HG03439 (cell line): ENCODE results near the gene CLIC5.
"Not testable (repeated sequence)": the region's sequence is repeated elsewhere in the genome, so short reads cannot be mapped to it uniquely, and the experiment has no call there.

Source experiments
- ATAC-seq: cut with Tn5 transposase; IDR thresholded peaks from one replicate; pipeline ENCODE4 v1.9.1; 2021; ENCODE audit warnings: mild to moderate bottlenecking, moderate library complexity; ENCODE audit not compliant: unreplicated experiment

Gene CLIC5

DNA sequence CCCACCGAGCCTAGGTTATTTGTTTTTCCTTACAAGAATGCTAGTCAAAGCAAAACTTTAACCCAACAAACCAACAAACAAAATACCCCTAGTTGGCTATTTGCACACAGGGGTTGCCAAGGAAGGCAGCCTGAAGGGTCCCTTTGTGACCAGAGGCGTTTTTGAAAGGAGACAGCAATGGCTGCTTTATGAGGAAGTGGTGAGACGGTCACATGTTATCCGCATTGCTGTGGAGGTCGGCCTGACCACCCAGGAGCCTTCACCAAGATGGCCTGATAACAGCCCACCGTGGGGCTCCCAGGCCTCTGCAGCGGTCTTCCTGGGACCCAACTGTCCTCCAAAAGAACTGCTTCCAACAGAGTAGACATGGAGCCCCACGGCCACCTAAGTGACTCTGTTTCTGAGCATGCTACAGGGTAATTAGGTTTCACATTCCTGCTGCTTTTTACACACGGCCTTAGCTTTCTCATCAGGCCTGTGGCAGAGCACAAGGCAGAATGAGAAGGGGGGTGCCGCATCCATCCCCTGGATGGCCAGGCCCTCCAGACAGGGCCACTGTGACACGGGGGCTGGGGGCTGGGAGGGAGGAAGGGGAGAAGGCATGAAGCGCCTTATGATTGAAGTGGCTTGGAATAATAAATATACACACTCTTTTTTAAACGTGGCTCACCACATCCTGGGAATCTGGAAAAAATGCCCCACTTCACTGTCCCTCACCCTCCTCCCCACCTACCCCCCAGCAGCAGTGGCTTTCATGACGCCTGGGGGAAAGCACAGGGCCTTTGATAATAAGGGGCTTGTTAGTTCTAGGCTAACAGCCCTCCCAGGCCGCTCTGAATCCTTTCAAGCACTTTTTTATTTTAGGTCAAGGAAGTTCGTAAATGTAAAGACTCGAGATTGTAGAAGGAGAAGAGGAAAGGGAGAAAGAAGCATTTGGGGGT lies 86.0 kb downstream of the CLIC5 start:
- ATAC-seq = no peak

DNA sequence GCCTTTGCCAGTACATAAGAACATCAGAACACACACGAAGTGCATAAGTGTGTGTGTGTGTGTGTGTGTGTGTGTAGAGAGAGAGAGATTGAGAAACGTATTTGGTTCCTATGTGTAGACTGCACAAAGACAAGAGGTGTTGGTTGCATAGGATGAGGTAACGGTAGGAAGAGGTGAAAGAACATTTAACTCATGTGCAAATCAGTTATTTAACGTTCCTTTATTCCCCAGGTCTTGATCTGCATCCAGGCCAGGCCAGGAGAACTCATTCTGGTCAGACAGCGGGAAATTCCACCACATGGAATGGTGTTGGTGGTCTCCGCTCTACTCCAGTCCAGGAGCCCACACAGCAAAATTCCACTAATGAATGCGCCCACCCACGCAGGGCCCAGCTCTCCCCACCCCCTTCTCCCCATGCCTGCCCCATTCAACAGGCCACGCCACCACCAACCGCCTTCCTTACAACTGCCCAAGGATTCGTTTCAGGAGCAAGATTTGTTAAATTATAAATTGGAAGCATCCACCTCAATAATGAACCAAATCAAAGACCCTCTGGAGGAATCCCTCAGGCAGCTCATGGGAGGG lies 86.8 kb downstream of the CLIC5 start:
- ATAC-seq = no peak

DNA sequence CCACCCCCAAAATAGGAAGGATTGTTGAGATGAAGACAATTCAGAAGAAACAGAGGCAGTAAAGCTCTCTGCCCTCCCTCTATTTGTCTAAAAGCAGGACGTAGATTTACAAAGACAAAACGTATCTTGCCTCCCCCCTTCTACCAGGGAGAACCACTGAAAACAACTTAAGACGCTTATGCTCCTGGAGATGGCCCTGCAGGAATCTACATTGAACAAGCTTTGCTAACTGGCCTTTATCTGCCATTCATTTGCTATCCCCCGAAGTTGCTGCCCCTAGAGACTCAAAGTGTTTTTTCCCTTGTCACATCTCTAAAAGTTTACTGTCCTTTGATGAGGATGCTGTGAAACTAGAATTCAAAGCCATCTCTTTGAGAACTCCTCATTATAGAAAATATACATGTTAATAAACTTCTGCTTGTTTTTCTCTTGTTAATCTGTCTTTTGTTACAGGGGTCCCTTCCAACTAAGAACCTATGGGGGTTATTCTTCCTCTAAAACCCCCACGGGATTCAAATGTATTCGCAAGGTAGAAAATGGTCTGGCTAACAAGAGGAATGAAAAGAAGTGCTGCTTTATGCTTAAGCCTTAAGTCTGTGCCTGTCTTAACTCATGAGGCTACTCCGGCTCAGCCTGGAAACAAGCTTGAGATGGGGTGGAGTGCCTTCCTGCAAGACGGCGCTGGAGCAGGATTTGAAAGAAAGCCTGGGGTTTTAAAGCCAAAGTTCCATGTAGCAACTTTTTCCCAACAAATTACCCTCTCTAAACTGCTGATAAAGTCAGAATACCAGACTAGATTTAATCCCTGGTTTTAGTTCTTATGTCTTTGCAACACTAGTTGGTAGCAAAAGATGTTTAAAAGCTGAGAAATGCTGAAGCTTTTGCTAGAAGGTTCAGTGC lies 88.0 kb downstream of the CLIC5 start:
- no peak for ATAC-seq

DNA sequence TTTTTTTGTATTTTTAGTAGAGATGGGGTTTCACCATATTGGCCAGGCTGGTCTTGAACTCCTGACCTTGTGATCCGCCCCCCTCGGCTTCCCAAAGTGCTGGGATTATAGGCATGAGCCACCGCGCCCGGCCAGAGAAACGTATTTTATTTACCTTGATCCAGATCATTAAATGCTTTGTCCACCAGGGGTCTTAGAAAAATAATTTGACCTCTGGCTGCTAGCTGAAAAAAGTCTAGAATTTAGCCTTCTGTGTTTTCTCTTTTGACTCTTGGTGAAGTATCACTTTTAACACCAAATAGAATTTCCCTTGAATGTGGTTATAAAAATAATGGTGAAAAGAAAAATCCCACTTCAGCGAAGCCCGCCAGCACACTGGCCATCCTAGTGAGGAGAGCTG lies 89.2 kb downstream of the CLIC5 start:
- not testable (repeated sequence) for ATAC-seq

DNA sequence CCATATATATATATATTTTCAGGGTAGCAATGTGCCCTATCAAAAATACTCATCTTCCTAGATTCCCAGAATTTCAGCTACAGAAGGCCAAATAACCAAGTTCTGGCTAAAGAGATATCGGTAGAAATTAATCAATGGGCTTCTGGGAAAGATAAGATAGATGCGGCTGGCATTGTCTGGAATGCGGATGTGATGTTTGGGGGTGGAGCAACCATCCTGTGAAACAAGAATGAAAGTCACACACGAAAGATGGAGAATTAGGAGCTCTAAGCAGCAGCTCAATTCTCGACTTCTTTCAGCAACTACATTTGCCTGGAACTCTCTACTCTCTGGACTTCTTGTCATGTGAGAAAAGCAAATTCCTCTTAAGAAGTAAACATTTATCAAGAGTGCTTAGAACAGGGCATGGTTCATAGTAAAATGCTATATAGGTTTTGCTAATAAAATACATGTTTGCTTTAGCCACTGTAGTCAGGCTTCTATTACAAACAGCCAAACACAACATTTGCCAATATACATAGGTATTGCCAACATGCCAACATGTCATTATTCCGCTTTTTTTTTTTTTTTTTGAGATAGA lies 90.8 kb downstream of the CLIC5 start:
- no peak for ATAC-seq

DNA sequence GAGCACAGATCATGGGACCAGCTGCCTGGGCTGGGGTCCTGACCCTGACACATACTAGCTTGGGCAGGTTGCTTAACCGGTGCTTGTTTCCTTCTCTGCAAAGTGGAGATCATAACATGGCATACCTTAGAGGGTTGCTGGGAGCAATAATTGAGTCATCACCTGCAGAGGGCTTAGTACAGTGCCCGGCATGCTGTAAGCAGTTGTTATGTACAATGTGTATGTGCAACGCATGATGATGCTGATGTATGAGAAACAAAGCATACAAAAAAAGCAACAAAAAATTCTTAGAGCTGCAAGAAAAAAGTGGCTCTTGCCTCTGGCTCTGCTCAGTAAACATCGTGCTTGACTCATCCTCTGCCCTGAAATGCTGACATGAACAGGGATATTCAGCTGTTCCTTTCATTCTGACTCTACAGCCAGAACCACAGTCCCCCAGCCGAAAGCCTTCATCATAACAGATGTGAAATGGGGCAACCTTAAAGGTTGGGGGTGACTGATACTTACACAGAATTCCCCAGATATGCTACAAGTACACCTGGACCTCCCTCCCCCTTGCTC lies 91.7 kb downstream of the CLIC5 start:
- ATAC-seq = peak; percentile 72

DNA sequence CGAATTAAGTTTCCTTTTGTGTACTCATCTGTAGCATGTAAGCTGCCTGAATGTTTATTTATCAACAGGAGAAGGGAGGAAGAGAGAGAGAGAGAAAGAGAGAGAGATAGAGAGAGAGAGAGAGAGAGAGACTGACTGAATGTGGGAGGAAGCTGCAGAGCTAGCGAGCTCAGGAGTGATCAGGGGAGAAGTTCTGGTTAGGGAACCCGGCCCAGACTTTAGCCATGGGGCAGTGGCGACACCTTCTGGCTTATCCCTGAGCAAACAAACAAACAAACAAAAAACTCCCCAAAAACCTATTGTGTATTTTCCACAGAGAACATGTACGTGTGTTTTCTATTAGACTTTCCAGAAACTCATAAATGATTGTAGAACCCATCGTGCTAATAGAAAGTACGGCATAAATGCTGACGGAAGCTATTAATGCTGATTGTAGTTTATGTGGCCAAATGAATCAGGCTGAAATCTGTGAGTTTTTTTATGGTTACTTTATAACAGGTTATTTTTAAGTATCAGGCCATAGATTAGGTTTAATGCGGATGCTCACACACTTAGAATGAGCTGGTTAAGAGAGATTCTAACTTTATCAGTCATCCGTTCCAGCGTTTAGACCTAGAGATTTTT lies 92.8 kb downstream of the CLIC5 start:
- no peak for ATAC-seq

DNA sequence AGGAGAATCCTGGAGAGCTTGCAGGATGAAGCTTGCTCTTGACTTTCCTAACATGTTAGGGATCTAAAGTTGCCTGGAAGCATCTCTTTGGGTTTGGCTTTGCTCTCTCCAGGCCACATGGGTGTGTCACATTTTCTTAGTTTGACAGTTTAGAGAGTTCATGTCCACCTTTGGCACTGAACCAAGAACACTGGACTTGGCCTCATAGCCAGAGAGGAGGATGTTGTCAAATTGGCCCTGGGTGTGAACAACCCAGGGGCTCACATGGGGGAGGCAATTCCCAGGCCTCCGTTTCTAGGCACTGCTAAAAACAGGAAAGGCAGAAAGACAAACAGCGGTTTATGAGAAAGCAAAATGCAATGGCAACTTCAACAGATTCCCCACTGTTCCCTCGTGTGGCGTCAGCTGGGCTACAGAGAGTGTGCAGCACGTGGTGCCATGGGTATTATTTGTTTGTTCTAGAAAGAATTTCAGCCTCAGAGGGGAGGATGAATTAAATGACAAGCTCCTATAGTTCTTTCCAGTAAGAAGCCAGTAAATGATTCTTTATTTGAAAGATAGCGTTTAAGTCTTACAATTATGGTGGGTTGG lies 93.9 kb downstream of the CLIC5 start:
- no peak for ATAC-seq

DNA sequence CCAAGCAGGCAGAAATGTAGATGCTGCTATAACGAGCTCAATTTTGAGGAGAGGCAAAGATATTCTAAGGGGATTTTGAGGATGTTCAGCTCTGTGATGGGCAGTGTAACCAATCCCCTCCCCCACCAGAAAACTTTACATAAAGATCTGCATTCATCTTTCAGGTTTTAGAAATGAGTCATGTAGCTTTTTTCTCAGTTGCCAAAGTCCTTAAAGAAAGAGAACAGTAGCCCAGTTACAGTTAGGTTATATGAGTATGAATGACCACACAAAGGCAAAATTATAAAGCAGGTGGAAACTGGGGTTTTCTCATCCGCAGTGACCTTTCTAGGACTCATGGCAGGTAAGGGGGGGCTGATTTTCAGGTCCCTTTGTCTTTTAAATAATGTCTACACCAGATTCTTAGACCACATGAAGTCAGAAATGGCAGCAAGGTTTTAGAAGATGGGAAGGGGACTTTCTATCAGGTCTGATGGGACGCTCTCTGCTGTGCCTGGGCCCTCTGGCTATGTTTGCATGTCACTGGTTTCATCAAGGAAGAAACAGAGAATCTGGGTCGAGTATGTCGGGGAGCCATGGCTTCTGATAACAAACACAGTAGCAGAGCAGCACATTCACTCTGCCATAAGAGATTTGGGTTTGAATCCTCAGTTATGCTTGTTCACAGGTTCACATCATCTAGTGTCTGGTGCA lies 94.7 kb downstream of the CLIC5 start:
- ATAC-seq = peak; percentile 66

DNA sequence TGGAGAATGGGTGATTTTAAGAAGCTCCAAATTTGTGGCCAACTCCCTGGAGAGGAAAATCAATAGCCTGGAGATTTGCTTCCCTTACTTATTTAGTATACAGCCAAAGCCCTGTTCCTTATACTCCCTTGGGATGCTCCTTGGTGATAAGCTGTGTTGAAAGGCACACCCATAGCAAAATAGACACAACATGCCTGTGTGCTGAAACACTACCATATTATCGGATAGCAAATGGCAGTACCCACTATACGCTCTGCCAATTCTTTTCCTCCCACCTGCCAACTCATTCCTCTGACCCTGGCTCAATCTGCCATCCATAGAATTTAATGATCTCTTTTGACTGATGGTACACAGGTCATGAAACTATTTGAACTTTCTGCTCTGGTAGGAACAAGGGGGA lies 98.2 kb downstream of the CLIC5 start:
- ATAC-seq = no peak

DNA sequence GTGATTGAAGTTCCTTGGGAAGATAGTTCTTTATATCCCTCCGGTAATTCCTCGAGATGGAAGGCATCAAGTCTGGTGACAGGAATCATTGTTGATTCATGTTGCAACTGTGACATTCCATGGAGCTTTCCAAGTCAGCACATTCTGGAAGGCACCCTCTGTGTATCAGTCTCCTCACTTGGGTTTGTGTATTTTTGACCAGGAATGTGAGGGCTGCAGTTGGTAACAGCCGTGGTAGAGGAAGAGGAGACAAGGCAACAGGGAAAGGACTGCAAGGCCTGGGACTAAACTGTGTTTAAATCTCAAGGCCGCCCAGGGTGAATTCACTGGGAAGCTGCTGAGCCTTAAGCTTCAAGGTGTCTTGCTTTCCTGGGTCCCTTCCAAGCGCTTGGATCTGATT lies 99.0 kb downstream of the CLIC5 start:
- ATAC-seq = no peak

DNA sequence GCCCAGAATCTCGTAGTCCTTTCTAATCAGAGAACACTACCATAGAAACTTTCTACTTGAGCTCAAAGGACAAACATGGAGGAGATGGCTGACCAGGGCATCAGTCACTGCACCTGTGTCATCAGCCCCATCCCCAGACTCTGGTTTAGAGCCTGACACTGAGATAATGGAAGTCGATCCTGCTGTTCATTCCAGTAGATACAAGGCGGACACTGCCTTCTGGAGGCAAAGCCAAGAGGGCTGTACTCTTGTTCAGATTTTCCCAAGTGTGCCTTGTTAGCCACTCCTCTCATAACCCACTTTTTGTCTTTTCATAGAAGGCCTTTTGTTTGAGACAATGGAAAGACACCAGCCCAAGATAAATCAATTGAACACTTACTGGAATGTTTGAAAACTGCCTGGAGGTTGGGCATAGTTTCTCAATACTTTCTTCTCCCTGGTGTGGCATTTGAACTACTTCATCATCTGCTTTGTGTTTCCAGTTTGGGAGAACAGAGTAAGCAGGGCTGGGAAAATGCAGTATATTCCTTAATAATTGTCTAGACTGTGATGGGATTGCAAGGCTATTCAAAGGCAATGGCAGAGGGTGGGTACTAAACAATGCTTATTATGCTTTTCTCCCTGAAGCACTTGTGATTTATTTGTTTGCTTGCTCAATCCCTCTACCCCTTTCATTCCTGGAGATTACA lies 99.7 kb downstream of the CLIC5 start:
- no peak for ATAC-seq

DNA sequence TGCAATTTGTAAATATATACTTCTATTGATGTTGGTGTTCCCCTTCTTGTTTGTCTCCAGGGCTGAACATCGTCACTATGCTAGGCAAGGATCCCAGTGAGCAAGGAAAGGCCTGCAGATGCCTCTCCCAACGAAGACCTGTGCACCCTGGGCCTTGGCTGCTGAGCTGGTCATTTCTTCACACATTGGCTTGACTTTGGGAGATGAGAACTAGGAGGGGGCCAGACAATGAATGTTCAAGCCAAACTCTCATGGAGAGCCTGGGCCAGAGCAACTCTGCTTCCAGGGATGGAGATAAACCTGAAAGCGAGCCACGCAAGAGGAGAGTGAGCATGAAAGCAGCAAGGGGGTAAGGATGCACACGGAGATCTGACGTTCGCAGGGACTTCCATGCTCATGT lies 104.0 kb downstream of the CLIC5 start:
- ATAC-seq = no peak

DNA sequence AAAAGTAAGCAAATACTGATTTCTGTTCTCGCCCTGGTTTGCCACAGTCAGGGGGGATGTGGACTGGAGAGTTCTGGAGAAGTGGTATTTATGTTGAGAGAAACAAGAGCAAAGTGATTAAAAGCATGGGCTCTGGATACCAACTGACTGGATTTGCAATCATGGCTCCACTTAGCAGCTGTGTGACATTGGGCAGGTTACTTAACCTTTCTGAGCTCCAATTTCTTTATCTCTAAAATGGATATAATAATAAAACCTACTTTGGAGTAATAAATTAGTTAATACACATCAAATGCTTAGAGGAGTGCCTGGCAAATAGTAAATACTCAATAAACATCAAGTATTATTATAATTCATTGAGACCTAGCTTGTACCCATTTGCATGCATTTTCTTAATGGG lies 111.7 kb downstream of the CLIC5 start:
- ATAC-seq = no peak

DNA sequence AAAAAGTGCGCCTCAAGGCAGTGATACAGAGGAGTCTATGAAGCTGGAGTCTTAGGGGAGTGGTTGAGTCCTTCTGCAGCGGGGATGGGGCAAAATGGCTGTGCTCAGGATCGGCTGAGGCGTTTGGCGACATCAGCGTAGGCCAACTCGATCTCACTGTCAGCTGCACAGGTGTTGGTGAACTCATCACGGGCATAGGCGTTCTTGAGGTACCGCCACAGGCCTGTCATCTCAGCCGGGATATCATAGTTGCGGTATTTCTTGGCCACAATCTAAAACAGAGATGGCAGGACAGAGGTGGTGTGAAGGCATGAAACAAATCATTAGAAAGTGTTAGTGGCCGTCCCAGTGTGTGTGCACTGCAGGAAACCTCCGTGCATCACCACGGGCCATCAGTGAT lies 112.7 kb downstream of the CLIC5 start:
- no peak for ATAC-seq

DNA sequence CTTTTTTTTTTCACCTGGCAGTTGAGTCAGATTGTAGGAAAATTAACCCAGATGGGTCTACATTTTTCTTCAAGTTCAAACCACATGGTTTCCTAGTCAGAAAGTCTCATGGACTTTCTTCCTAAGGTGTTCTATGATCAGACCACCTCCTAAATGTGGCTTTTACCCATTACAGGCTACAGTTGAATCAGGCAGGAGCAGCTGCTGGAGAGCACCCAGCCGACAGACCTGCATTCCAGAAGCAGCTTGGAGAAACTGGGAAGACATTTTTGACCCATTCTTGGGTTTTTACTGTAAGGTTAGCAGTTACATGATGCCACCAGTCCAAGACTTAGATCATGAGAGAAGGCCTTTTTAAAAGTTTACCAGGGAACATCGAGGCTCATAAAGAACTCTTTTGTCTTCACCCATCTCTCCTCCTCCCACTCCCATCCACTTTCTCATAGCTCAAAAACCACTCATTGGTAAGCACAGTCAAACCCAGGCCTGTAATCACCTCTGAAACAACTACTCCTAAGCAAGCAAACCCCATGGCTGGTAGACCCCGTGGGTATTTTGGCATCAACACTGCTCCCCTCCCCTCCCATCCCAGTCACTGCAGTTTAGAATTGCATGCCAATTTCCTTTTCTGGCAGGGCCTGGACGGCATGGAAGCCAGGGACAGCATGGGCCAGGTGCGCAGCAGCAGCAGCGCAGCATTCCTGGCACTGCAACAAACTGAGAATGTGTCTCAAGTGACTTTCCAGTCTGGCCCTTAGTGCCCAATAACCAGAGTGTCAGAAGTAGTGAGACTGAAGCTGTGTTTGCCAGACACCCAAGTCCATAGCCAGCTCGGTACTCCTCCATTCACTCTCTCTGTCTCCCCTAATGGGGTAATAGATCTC lies 113.7 kb downstream of the CLIC5 start:
- ATAC-seq = no peak

DNA sequence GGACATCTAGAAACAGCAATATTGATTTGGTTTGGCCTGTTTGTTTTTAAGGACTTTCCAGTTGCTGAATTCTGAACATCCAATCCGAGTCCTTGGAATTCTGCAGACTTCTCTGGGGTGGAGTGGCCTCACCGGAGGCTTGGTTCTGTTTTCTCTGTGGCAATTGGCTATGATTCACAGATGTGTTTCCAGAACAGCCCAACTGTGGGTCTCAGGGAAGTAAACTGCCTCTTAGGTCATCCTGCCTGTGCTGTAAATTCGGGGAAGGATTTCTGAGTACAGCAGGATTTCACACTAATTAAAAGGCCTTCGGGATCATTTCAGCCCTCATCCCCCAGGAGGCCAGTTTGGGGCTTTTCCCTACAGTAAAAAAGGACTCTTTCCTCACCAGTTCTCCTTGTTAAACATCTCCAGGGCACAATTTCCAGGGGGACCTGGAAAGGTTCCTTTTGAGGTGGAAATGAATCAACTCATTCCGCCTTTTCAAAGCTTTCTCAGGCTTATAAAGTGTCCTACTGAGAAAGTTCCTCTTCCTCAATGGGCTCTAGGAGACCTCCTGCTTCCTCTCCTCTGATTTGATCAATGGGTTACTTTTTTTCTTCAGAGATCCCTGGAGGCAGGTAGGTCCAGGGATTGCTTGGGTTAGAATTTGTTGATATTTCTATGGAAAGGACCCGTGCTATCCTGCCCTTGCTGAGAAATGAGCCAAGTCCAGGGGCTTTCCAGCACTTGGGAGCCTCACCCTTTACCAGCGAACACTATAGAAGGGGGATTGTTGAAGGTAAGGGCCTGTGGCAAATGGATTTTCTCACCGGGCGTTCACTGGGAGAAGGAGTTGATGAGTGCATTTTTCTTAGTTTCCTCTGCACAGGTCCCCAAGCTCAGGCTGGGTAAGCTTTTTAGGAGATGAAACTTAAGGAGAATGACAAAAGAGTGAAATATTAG lies 114.6 kb downstream of the CLIC5 start:
- no peak for ATAC-seq
